Epidermal melanocyte (primary cell): Measurements from ENCODE around the gene PPARGC1A.

Source experiments
- DNase-seq: peaks from one replicate; pipeline ENCODE4 v3.0.0; 2011; ENCODE audit warnings: low spot score; ENCODE audit not compliant: insufficient read length

Gene PPARGC1A

DNA sequence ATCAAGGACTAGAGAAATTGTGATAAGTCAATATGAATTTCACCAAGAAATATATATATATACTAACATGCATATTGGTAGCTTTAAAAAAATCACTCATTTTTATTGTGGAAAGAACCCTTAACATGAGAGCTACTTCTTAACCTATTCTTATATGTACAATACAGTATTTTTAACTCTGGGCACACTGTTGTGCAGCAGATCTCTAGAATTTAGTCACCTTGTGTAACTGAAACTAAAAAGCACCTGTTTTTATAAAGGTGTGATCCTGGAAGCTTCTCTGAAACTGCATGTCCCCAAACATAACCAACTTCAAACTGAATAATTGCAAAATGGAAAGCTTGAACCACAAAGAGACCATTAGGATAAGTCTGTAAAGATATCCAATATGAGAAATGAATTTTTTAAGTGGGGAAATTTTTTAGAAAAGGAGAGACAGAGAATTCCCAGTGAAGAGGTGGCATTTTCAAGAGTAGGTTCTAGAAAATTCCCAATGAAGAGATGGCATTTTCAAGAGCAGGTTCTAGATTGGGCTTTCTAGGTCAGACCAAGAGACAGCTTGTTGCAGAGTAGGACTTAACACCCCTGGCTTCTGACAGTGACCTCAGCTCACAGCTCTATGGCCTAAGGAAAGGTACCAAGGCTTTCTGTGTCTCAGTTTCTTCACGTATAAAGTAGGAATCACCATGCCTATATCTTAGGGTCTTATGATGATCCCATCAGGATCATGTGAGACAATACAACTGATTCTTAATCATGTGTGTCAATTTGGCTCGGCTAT, 22.0 kb upstream of the PPARGC1A start:
- no peak for DNase-seq

DNA sequence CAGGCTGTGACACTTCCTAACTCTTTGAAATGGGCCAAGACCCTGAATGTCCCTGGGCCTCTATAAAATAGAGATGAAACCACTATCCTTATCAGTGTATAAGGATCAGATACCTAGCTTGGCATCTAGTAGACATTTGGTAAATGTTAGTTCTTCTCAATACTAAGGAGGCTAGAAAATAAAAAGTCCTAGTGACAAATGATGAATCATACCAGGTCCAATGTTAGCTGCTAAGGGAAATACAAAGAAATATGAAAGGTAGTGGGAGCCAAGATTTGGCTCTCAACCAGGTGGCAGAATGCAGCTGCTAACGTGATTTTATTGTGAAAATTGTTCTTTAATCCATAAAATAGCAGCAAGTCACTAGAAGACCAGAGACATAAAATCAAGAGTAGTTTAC, 19.8 kb upstream of the PPARGC1A start:
- no peak for DNase-seq

DNA sequence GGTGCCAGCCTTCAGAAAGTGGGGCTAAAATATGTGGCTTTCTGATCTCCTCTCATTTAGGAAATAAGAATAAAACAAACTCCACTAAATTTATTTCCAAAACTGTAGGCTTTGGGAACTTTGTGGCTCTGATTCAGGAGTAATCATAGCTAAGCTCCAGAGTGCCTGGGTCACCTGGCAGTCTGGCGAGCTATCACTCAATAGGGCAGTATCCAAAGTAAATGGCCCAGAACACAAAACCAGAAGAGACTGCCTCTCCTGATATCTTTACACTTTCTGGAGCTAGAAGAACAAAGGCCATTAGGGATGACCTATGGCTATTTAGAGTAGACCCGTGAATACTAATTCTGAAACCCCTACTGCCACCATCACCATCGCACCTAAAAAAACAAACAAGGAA, 17.0 kb upstream of the PPARGC1A start:
- DNase-seq = no peak

DNA sequence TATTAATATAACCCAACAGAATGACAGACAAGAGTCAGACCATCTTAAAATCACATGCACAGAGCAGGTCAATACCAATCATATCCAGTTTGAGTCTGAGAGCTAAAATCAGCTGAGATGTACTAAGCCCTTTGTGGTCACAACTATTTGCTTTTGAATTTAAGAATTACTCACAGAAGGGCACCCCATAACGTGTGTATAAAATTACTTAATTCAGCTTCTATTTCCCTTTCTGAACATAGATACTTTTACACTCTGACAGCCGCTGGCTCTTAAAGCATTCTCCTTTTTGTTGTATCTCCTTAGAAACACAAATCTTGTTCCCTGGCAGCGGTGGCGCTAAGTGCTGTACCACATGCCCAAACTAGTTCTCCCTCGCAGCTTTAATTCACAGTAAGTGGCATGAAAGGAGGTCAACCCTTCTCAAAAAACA, 14.8 kb upstream of the PPARGC1A start:
- no peak for DNase-seq

DNA sequence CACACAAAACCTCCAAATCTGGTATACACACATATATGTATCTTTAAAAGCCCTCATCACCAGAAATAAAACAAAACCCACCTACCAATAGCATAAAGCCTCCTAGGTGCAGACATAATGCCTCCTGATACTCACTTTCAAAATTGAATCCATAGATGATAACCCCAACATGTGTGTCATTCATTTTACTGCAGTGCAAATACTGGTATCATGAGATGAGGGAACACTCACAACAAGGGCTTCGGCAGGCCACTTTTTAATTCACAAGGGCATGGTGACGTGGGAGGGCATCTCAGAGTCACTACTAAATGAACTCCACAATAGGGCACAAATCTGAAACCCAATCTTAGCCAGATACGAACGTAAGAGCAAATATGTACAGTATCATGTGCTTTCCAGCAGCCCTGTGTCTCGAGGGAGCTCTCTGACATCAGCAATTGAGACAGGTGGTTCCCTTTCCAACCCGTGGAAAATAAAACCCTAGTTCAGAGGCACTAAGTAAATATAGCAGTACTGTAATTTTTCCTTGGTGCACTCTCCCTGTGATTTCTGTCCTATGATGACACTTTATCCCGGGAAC, 14.1 kb upstream of the PPARGC1A start:
- DNase-seq = no peak

DNA sequence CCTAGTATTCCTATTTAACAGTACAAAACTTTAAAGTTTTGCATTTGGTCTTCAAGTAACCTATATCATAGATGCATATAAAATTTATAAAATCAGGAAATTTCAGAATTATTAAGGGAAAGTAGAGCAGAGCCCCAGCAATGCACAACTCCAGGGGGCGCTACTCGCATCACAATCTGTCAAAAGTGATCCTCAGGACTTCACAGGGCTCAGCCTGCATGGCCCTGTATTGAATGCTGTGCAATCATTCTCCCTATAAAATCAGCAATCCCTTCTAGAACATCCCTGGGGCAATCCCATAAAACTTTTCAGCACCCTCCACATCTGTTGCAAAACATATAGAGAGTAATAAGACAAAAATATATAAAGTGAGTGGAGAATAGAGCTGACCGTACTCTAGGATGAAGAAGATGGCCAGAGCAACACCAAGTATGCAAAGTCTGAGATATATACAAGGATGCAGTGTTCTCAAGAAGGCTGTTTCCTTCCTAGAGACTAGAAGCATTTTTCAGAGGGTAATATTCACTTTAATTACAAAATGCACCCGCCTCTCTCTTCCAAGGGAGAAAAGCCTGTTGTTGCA, 12.5 kb upstream of the PPARGC1A start:
- no peak for DNase-seq

DNA sequence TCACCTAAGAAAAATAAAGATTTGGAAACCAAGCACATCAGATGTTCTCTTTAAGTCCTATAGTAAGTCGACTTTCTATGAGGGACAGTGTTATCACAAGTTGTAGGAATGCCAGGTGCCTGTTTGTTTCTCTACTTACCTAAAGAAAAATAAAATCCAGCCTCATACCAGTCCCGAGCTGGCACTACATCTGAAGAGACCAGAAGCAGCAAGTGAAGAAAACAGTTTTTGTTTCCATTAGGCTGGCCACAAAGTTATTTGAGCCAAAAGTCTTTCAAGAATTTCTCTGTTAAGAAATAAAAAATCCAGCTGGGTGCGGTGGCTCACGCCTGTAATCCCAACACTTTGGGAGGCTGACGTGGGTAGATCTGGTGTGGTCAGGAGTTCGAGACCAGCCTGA, 10.8 kb upstream of the PPARGC1A start:
- DNase-seq = no peak

DNA sequence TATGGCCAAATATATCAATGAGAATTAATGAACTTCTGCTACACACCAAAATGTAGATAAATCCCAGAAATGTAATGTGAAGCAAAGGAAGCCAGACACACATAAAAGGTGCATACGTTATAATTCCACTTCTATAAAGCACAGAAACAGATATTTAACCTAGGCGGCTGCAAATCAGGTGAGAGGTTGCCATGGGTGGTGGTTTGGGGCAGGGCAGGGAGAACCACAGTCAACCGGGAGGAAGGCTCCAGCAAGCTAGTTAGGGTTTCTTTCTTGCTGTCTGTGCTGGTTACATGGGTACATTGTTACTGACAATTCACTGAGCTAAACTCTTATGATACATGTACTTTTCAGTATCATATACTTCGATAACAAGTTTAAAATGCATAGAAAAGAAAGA, 9.7 kb upstream of the PPARGC1A start:
- DNase-seq = no peak

DNA sequence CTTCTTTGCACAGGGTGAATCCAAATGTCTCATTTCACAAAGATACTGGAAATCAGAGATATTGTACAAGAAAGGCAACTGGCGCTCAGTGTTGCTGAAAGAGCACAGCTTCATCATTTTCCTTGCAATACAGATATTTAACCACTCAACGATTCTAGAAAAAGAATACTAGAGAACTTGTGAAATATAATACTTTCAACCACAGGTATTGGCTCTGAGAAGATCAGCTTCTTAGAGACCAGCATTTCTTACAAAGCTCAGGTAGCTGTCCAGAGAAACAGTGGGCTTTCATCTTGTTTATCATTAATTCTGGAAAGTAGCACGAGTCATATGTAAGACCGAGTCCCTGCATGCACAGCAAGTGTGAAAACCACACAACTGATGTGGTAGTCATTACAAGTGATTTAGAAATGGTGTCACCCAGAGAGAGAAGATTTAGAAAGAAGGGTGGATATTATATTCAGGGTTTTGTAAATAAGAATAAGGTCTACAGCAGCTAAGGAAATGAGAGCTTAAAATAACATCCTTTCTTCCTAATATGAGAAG, 7.8 kb upstream of the PPARGC1A start:
- DNase-seq = no peak

DNA sequence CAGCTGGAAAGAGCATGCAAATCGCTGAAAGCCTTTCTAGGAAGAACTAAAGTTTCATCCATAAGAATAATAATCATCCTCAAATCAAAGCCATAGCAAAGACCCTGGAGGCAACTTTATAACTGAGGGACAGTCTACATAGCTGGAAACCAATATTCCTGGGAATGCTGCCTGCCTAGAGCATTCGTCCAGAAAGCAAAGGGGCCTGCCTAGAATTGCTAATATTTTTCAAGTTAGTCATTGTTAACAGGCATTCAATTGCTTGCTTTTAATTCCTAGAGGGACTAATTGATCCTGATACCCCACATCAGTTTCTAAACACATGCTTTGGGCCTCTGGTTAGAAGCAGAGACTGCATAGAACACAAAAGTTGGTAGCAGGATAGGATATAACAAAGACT, 4.2 kb upstream of the PPARGC1A start:
- no peak for DNase-seq

DNA sequence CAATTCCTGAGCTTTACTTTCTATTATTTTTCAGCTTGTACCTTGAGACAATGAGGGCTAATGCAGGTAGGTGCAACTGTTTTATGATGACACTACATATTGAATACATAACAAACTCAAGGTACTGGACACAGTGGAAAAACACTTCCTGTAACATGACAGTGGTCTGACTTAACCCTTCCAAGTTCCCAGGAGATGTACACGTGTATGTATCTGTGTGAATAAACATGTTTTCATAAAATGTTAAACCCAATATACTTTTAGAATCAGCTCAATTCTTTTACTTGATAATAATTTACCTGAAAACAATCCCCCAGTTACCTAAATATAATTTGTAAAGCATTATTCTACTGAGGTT, 1.2 kb upstream of the PPARGC1A start:
- DNase-seq = no peak

DNA sequence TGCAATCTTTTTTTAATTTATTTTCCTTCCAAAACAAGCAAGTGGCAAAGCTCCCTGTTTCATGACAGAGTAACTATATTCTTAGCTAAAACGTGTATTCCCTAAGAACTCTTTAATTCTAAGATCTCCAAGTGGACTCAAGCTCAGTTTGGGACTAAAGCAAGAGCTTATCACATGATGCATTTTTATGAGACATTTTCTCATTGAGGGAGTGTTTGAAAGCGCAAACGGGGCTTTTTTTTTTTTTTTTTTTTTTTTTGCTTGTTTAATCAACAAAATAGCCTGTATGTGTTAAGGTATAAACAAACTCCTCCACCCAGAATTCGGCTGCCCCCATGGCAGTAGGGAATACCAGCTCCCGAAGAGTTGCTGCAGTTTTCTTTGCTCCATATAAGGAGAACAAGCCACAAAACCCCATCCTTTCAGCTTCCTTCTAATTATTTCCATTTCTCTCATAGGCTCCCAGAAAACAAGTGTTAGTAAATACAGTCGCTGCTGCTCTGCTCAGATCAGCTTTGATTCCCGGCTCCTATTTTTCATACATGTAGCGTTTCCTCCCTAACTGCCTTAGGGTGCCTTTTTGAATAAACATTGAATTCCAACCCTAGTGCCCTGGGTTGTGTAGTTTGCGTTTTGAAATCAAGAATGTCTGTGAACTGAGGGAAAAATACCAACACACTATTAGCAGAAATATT, 669 bp upstream of the PPARGC1A start:
- no peak for DNase-seq

DNA sequence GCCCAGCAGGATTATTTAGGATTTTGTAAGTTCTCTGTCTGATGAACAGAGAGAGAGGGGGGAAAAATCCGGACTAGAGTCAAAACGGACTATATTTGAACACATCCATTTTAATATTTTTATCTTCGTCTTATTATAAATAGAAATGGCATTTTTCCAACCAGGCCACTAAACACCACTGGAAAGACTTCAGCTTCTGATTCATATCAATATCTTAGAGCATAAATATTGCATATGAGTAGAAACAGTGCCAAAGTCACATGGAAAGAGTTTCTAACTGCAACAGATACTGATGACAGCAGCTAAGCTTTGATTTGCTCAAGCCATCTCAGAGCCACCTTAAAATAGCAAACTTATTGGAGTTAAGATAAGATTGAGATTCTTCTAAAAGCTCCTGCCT, 456 bp downstream of the PPARGC1A start:
- no peak for DNase-seq

DNA sequence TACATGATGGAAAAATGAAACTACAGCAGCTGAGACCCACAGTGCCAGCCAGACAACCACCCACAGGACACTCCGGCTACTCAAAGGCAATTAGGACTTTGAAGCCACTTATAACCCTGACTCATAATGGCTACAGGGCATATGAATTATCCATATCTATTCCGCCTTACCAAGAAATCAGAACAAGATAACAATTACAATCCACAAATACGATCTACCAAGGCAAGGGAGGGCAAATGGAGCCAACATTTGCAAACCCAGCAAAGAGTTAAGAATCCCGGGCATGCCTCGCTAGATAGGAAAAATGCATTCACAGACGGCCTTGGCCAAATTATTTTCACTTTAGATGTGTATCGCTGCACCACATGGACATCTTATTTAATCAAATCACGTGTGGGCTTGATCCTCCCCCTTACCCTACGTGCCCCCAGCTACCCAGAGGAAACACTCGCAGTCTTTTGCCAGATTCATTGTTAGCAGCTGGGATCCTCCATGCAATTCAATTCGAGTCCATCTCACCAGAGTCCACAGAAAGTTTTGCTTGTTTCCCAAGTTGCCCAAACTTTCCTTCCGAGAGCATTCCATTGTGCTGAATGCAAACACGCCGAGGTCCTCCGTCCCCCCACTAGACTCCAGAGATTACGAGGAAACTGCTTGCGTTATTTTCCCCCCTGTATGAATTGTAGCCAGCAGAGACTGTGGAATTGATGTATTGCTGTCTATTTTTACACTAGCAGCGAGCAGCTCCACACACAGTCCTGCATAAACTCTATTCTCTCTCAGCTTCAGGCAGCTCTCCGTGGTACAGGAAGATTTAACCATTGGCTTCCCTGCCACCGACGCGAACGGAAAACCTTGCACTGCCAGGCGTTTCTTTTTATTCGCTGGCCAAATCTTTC, 1.2 kb downstream of the PPARGC1A start:
- DNase-seq = no peak

DNA sequence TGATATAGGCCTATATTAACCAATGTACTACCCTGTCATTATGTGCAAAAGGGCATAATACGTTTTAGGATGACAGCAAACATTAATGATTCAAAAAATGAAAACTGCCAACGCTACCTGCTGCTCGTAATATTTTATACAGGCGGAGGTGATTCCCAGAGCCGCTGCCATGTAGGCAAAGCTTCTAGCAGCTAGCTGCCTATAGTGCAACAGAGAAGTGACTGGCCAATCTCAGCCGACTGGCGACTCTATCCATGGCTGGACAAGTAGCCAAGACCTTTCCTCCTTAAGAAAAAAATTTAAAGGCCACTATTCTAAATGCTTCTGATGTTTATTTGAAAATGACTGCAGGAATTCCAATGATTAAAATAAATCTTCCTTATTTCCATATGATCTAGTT, 1.9 kb downstream of the PPARGC1A start:
- no peak for DNase-seq

DNA sequence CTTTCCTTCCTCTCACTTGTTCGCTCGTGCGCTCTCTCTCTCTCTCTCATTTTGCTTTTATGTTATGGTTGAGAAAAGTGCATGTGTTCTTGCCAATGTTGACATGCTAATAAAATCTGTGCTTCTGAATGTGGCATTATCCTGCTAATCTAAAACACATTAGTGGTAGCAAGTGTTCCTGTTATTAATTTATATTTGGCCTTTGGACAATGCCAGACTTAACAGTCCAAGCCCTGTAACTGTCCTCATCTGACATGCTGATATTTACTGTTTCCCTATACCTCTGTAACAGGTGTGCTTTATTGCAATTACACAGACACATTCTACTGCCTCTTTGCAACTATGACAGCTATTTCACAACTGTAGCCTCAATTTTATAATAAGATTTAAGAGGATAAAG, 2.7 kb downstream of the PPARGC1A start:
- DNase-seq = no peak

DNA sequence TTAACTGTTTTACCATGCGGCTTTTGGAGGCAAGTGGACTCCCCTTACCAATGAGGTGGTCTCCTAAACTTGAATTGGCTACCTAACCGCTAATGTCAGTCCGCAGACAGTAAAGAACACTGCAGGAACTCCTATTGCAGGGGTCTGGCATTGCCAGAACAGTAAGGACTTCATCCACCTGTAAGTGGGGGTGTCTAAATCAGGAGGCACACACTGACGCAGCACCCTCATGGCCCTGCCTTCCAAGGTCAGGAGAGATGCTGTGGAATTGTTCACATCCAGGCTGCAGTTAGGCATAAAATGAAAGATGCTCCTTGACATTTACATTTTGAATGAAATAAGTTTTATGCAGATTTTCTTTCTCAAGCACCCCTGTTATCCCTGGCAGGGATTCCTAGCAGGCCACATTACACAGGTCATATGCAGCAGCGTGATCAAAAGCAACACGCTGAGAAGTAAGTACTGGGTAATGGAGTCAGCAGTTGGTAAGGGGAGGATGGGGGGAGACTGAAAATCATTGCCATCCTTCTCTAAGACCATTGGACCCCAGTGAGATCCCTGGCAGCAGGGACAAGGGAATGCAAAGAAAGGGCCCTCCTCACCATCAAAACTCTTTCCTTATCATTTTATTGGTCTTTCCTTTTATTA, 3.8 kb downstream of the PPARGC1A start:
- no peak for DNase-seq

DNA sequence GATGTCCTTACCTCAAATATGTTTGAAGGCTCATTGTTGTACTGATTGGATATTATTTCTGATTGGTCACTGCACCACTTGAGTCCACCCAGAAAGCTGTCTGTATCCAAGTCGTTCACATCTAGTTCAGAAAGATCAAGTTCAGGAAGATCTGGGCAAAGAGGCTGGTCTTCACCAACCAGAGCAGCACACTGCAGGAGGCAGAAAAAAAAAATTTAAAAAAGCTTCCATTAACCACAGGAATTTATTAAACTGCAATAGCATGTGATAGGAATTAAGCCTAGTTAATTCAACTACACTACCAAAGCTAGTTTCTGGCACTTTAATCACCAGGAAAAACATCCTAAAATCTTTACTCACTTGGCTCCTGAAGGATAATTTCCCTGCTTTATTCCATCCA, 5.1 kb downstream of the PPARGC1A start:
- no peak for DNase-seq

DNA sequence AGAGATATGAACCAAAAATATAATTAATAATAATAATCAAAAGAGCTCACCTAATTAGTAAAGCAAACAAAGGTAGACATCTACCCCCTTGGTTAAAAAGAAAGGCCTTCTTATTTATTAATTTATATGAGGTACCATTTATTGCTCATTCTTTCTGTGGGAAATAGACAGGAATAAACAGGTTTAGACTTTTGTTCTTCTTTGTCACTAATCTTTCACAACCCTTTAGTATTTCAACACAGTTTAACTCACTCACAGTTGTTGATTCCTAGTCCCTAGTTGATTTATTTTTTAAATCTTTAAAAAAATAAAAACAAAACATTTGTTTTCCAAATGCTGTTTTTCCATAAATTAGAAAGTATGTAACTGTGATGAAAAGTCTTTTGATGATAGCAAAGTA, 5.6 kb downstream of the PPARGC1A start:
- DNase-seq = no peak

DNA sequence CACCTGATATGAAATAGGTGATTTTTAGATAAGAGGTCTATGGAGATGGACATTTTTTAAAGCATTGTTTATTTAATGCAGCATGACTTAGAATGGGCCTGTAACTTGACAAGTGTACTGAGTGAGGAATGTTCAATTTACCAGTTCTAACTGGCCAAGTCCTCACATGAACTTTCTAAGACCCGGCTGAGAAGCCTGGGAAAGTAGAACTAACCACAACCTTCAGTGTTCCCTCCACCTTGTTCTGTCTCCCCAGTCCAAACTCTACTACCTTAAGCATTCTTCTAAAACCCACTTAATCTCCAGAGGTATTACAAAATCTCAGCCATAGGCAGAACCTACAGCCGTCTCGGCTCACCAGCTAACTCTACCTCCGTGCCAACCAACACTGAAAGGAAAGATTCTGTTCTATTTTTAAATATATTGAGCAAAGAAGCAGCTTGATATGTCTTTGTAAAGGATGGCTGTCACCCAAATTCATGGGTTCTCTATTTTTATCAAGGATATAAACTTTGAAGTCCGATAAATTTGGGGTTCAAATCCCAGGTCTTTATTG, 6.8 kb downstream of the PPARGC1A start:
- DNase-seq = no peak
